Endothelial cell of umbilical vein (primary cell): ENCODE results near the gene IL10RB. TPM values are rescaled to one million over a fixed set of nuclear protein-coding genes. Genes with fewer than 3 reads are reported as not detected.

Experiments
- BruUV-seq: library from RNA; stranded (reverse); fragments of 400-500 nt; replicated peaks from 2 replicates; lab custom pipeline; 2021; lab: Mats Ljungman, UMichigan
- CTCF ChIA-PET: fragments of 300-600, 350-600 bp; sonication (Branson Sonifier 250); formaldehyde crosslinking; loops from one replicate; lab custom pipeline; 2021; ENCODE audit warnings: antibody characterized with exemption, inconsistent platforms; lab: Charles Lee
- POLR2A ChIA-PET: fragments of 300-600, 350-600 bp; sonication (Branson Sonifier 250); formaldehyde crosslinking; loops from one replicate; lab custom pipeline; 2021; ENCODE audit warnings: antibody characterized with exemption, inconsistent platforms; lab: Charles Lee
- DNase-seq: peaks from one replicate; pipeline ENCODE4 v3.0.0-alpha.2; 2011; ENCODE audit warnings: low read depth, low spot score
- FAIRE-seq: peaks from 2 replicates; lab custom pipeline; 2011; peaks lifted over from hg19 to GRCh38; lab: Jason Lieb, UNC
- H2AFZ ChIP-seq: 2 replicates; pipeline ENCODE4 v1.6.0; 2012; ENCODE audit warnings: low read depth, low read length, control low read depth, inconsistent platforms
- H3K27ac ChIP-seq: 2 replicates; pipeline ENCODE4 v1.5.1; 2011; ENCODE audit warnings: low read depth, mild to moderate bottlenecking, control low read depth, low read length, moderate library complexity; ENCODE audit not compliant: insufficient read depth
- H3K27me3 ChIP-seq, 2 experiments: 2 replicates each; pipeline versions ENCODE4 v1.6.0 to v1.6.1; 2011; ENCODE audit warnings: low read length in 2 of 2, mixed read lengths in 1 of 2; ENCODE audit not compliant: control insufficient read depth in 2 of 2, insufficient read depth in 2 of 2
- H3K36me3 ChIP-seq, 2 experiments: 2 replicates in 1 of 2; 3 replicates in 1 of 2; pipeline ENCODE4 v1.5.1; 2011; ENCODE audit warnings: low read length in 2 of 2, mild to moderate bottlenecking in 1 of 2, moderate library complexity in 1 of 2; ENCODE audit not compliant: control insufficient read depth in 2 of 2, insufficient read depth in 2 of 2; ENCODE audit errors: extremely low read depth in 1 of 2
- H3K4me1 ChIP-seq: 3 replicates; pipeline ENCODE4 v1.5.1; 2011; ENCODE audit warnings: mild to moderate bottlenecking, low read length; ENCODE audit not compliant: control insufficient read depth, insufficient read depth; ENCODE audit errors: extremely low read depth
- H3K4me2 ChIP-seq: 2 replicates; pipeline ENCODE4 v1.6.1; 2011; ENCODE audit warnings: low read length, control low read depth, mixed read lengths; ENCODE audit not compliant: insufficient read depth
- H3K4me3 ChIP-seq, 3 experiments: fragments of 200-600 bp in 1 of 3; sonication (generic), shearing (Covaris generic) in 1 of 3; replicated peaks in 1 of 3; 2 replicates each; pipeline ENCODE4 v1.5.1; 2011 to 2016; ENCODE audit warnings: control low read depth in 3 of 3, low read length in 3 of 3, mild to moderate bottlenecking in 2 of 3, inconsistent platforms in 1 of 3, low read depth in 1 of 3, moderate library complexity in 1 of 3; ENCODE audit not compliant: insufficient read depth in 1 of 3
- H3K79me2 ChIP-seq: 2 replicates; pipeline ENCODE4 v1.6.0; 2012; ENCODE audit warnings: low read length, inconsistent platforms; ENCODE audit not compliant: control insufficient read depth, insufficient read depth
- H3K9ac ChIP-seq: replicated peaks from 2 replicates; pipeline ENCODE3; 2011; ENCODE audit warnings: low read length, control low read depth; ENCODE audit not compliant: insufficient read depth; ENCODE audit errors: extremely low read depth
- H3K9me1 ChIP-seq: replicated peaks from 3 replicates; pipeline ENCODE4 v1.6.0; 2011; ENCODE audit warnings: mild to moderate bottlenecking, low read length; ENCODE audit not compliant: control insufficient read depth, insufficient read depth; ENCODE audit errors: extremely low read depth
- H3K9me3 ChIP-seq: replicated peaks from 2 replicates; pipeline ENCODE4 v1.5.1; 2012; ENCODE audit warnings: low read length, inconsistent platforms; ENCODE audit not compliant: control insufficient read depth, insufficient read depth
- H4K20me1 ChIP-seq: replicated peaks from 2 replicates; pipeline ENCODE3; 2011; ENCODE audit warnings: mild to moderate bottlenecking, low read length; ENCODE audit not compliant: control insufficient read depth, insufficient read depth; ENCODE audit errors: extremely low read depth
- EZH2 ChIP-seq: IDR thresholded peaks from 2 replicates; pipeline ENCODE4 v1.6.1; 2012; ENCODE audit warnings: borderline replicate concordance, low read depth, mild to moderate bottlenecking, moderate library complexity, low read length, inconsistent platforms; ENCODE audit not compliant: severe bottlenecking
- GATA2 ChIP-seq: IDR thresholded peaks from 2 replicates; pipeline ENCODE4 v1.7.0; 2011; ENCODE audit warnings: low read depth, mild to moderate bottlenecking, moderate library complexity, mixed read lengths, low read length; ENCODE audit not compliant: insufficient read length, insufficient read depth
- JUN ChIP-seq: IDR thresholded peaks from 2 replicates; pipeline ENCODE4 v1.6.1; 2011; ENCODE audit warnings: borderline replicate concordance, low read depth; ENCODE audit not compliant: insufficient read length, insufficient read depth
- MYC ChIP-seq: IDR thresholded peaks from one replicate; pipeline ENCODE4 v1.6.1; 2011; ENCODE audit warnings: mild to moderate bottlenecking, low read depth, low read length
- POLR2A ChIP-seq: IDR thresholded peaks from 2 replicates; pipeline ENCODE4 v1.6.1; 2012; ENCODE audit warnings: low read depth, mild to moderate bottlenecking, control low read depth, low read length
- POLR2AphosphoS5 ChIP-seq: IDR thresholded peaks from 2 replicates; pipeline ENCODE4 v1.6.1; 2012; ENCODE audit warnings: low read depth, mild to moderate bottlenecking, control low read depth, low read length, moderate library complexity; ENCODE audit not compliant: insufficient read depth
- dilution Hi-C: fragments of 300-500 bp; cut with MboI; formaldehyde crosslinking; loops from one replicate; pipeline ENCODE4 v1.15.0; 2019; ENCODE audit warnings: low sequenced_read_pairs; ENCODE audit not compliant: extremely low pct_ligation_motif_present
- intact Hi-C: fragments of 100-400 bp; cut with micrococcal nuclease; formaldehyde crosslinking; loops from one replicate; pipeline ENCODE4 v1.10.0; 2022
- polyA plus RNA-seq, 4 experiments: library from polyadenylated mRNA; depleted of rRNA in 3 of 4; stranded (reverse) in 3 of 4; unstranded in 1 of 4; fragments of >200 nt; gene quantifications; 2 replicates each; pipeline versions ENCODE4 v1.2.1 to v1.2.3, GENCODE V29; 2011 to 2012; ENCODE audit warnings: missing spikeins in 1 of 4
- total RNA-seq: library from RNA; stranded (reverse); gene quantifications from 2 replicates; pipeline ENCODE4 v1.2.3, GENCODE V29; 2021
- TF ChIP-seq, protein P1 (sequence below), 2 donors: IDR thresholded peaks; 1 replicate in 1 of 2; 2 replicates in 1 of 2; pipeline ENCODE4 v1.5.1; 2011; ENCODE audit warnings: low read length in 2 of 2, mild to moderate bottlenecking in 2 of 2, moderate library complexity in 2 of 2, control low read depth in 1 of 2, inconsistent platforms in 1 of 2, low read depth in 1 of 2; ENCODE audit not compliant: insufficient read depth in 1 of 2; ENCODE audit errors: extremely low read depth in 1 of 2

Gene IL10RB
- total and polyA plus RNA-seq, 2 donors (not counting 3 experiments of a cell fraction or from before 2014, with no cell fraction given), result 21.9 to 31.4 TPM

- H4K20me1 ChIP-seq, result no peaks in the 10 kb centered on the region
- peaks cover 30 to 32% of the 10 kb centered on the region in 2 experiments for H3K27me3 ChIP-seq
- H3K79me2 ChIP-seq, result no peaks in the 10 kb centered on the region
- POLR2A ChIA-PET, result no interaction called here
- DNase-seq (no peak), FAIRE-seq (no peak)
- H3K9me1 ChIP-seq, result no peaks in the 10 kb centered on the region
- intact Hi-C loops (no loop called here), dilution Hi-C loops (no loop called here)
- no peak overlapping the region for H3K4me2 ChIP-seq
- H2AFZ ChIP-seq, result no peak overlapping the region
- no peaks in the 10 kb centered on the region for H3K4me1 ChIP-seq
- H3K9ac ChIP-seq, result no peak overlapping the region
- TF ChIP-seq JUN (no peak), GATA2 (no peak), POLR2AphosphoS5 (no peak), MYC (no peak)
- TF ChIP-seq, protein P1, sequence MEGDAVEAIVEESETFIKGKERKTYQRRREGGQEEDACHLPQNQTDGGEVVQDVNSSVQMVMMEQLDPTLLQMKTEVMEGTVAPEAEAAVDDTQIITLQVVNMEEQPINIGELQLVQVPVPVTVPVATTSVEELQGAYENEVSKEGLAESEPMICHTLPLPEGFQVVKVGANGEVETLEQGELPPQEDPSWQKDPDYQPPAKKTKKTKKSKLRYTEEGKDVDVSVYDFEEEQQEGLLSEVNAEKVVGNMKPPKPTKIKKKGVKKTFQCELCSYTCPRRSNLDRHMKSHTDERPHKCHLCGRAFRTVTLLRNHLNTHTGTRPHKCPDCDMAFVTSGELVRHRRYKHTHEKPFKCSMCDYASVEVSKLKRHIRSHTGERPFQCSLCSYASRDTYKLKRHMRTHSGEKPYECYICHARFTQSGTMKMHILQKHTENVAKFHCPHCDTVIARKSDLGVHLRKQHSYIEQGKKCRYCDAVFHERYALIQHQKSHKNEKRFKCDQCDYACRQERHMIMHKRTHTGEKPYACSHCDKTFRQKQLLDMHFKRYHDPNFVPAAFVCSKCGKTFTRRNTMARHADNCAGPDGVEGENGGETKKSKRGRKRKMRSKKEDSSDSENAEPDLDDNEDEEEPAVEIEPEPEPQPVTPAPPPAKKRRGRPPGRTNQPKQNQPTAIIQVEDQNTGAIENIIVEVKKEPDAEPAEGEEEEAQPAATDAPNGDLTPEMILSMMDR (IDR thresholded peaks at IDR 0.05; ENCODE audit: extremely low read depth in 1 of 2, insufficient read depth in 1 of 2, low read depth in 1 of 2, low read length in 2 of 2), result no peak
- H3K27ac ChIP-seq, result no peak overlapping the region
- BruUV-seq, result no TSS peak
- H3K36me3 ChIP-seq, result no peaks in the 10 kb centered on the region
- no peak overlapping the region for H3K4me3 ChIP-seq
- H3K9me3 ChIP-seq, result no peaks in the 10 kb centered on the region
- CTCF ChIA-PET, result interaction anchor here (1.5 kb wide), 1 partner anchor 11 kb away, joined by 4 read pairs; the partner anchor contains the start of gene IFNAR1
Measured at GRCh38 chr21:33313611-33314010, 47.4 kb downstream of the IL10RB start.

- Histone ChIP-seq H3K27me3 (peaks cover 30 to 32% of the 10 kb centered on the region in 2 experiments), H3K9me3 (no peaks in the 10 kb centered on the region), H3K36me3 (no peaks in the 10 kb centered on the region), H3K79me2 (no peaks in the 10 kb centered on the region), H3K4me1 (no peaks in the 10 kb centered on the region), H3K9me1 (no peaks in the 10 kb centered on the region), H3K4me3 (no peak overlapping the region), H3K4me2 (no peak overlapping the region), H2AFZ (no peak overlapping the region), H3K9ac (no peak overlapping the region), H3K27ac (no peak overlapping the region), H4K20me1 (no peaks in the 10 kb centered on the region)
- FAIRE-seq, result no peak
- dilution Hi-C loops (no loop called here), intact Hi-C loops (no loop called here)
- TF ChIP-seq POLR2A, result no peak
- TF ChIP-seq EZH2, result no peak
- BruUV-seq, result no TSS peak
- CTCF ChIA-PET, result interaction anchor here (1.5 to 1.9 kb wide), 3 partner anchors 11 to 47 kb away, joined by 4 to 6 read pairs (median 4); partner anchors contain the start of gene IFNAR1
- POLR2A ChIA-PET, result no interaction called here
- DNase-seq, result no peak
Measured at GRCh38 chr21:33314111-33314510, 47.9 kb downstream of the IL10RB start.
